NCI-H82 (cell line): ENCODE results near the gene KCNE4.

Experiments used
- DNase-seq: peaks from one replicate; lab custom pipeline; 2025; lab: John Stamatoyannopoulos, UW

The KCNE4 gene

GRCh38 chr2:223041527-223042109 is 10.4 kb upstream of the KCNE4 start:
- DNase-seq, result no peak

- no peak for DNase-seq
Observed at GRCh38 chr2:223042284-223042683, 9.7 kb upstream of the KCNE4 start.

GRCh38 chr2:223042704-223043118 is 9.3 kb upstream of the KCNE4 start:
- no peak for DNase-seq

GRCh38 chr2:223043164-223043941 is 8.6 kb upstream of the KCNE4 start:
- no peak for DNase-seq

- DNase-seq, result peak; percentile 16
Observed at GRCh38 chr2:223044092-223044836, 7.7 kb upstream of the KCNE4 start.

- no peak for DNase-seq
Observed at GRCh38 chr2:223044916-223045700, 6.9 kb upstream of the KCNE4 start.

- DNase-seq, result no peak
Observed at GRCh38 chr2:223046470-223047040, 5.4 kb upstream of the KCNE4 start.

- DNase-seq, result peak; percentile 80
Observed at GRCh38 chr2:223047260-223047761, 4.7 kb upstream of the KCNE4 start.

GRCh38 chr2:223048519-223048918 is 3.5 kb upstream of the KCNE4 start:
- no peak for DNase-seq

- no peak for DNase-seq
Observed at GRCh38 chr2:223049356-223049755, 2.6 kb upstream of the KCNE4 start.

- DNase-seq, result no peak
Observed at GRCh38 chr2:223050188-223050587, 1.8 kb upstream of the KCNE4 start.

GRCh38 chr2:223050900-223051504 is 988 bp upstream of the KCNE4 start:
- no peak for DNase-seq

- no peak for DNase-seq
Observed at GRCh38 chr2:223052548-223053483, 826 bp downstream of the KCNE4 start.

GRCh38 chr2:223053484-223054192 is 1.6 kb downstream of the KCNE4 start:
- no peak for DNase-seq

GRCh38 chr2:223054193-223054781 is 2.3 kb downstream of the KCNE4 start:
- no peak for DNase-seq

- DNase-seq, result no peak
Observed at GRCh38 chr2:223055140-223055539, 3.1 kb downstream of the KCNE4 start.

- no peak for DNase-seq
Observed at GRCh38 chr2:223055836-223056235, 3.8 kb downstream of the KCNE4 start.

- no peak for DNase-seq
Observed at GRCh38 chr2:223056701-223057418, 4.9 kb downstream of the KCNE4 start.
